Neural progenitor cell (in vitro differentiated cells): ENCODE data around the gene LRRC40. TPM values are rescaled to one million over a fixed set of nuclear protein-coding genes. Genes with fewer than 3 reads are reported as not detected.
A peak's percentile ranks its signal among the peaks of the same experiment; 100 is the strongest.

ENCODE experiments used
- DNase-seq: peaks from one replicate; pipeline ENCODE4 v3.0.0-alpha.2; 2016; ENCODE audit warnings: low spot score
- H2AFZ ChIP-seq: fragments of 200-600 bp; sonication (generic); replicated peaks from 2 replicates; pipeline ENCODE4 v1.6.1; 2016; ENCODE audit warnings: antibody characterized with exemption
- H3F3A ChIP-seq: fragments of 200-600 bp; sonication (generic); 2 replicates; pipeline ENCODE4 v1.6.1; 2016; ENCODE audit warnings: antibody characterized with exemption, low read depth
- H3K27ac ChIP-seq: fragments of 200-600 bp; sonication (generic); 2 replicates; pipeline ENCODE4 v1.5.1; 2016; ENCODE audit warnings: mild to moderate bottlenecking
- H3K27me3 ChIP-seq: fragments of 200-600 bp; sonication (generic); 2 replicates; pipeline ENCODE4 v1.6.1; 2016; ENCODE audit warnings: mild to moderate bottlenecking, moderate library complexity
- H3K36me3 ChIP-seq: fragments of 200-600 bp; sonication (generic); 2 replicates; pipeline ENCODE4 v1.5.1; 2016
- H3K4me1 ChIP-seq: fragments of 200-600 bp; sonication (generic); 2 replicates; pipeline ENCODE4 v1.6.1; 2016; ENCODE audit warnings: mixed run types
- H3K4me2 ChIP-seq: fragments of 200-600 bp; sonication (generic); 2 replicates; pipeline ENCODE4 v1.6.1; 2016
- H3K4me3 ChIP-seq: fragments of 200-600 bp; sonication (generic); 2 replicates; pipeline ENCODE4 v1.5.1; 2016
- H3K79me2 ChIP-seq: fragments of 200-600 bp; sonication (generic); 2 replicates; pipeline ENCODE4 v1.6.1; 2016; ENCODE audit warnings: low read depth
- H3K9ac ChIP-seq: fragments of 200-600 bp; sonication (generic); 2 replicates; pipeline ENCODE4 v1.6.1; 2016
- H3K9me3 ChIP-seq: fragments of 200-600 bp; sonication (generic); 2 replicates; pipeline ENCODE4 v1.5.1; 2016; ENCODE audit warnings: low read depth
- H4K20me1 ChIP-seq: fragments of 200-600 bp; sonication (generic); 2 replicates; pipeline ENCODE4 v1.6.1; 2016; ENCODE audit warnings: low read depth
- H3K27ac Mint-ChIP-seq: 3 replicates; pipeline ENCODE4 v1.8.0; 2021; ENCODE audit warnings: mixed read lengths
- H3K27me3 Mint-ChIP-seq: 2 replicates; pipeline ENCODE4 v1.8.0; 2022; ENCODE audit warnings: low read depth, mild to moderate bottlenecking, inconsistent platforms, moderate library complexity, mixed read lengths; ENCODE audit not compliant: insufficient read depth
- H3K36me3 Mint-ChIP-seq: 3 replicates; pipeline ENCODE4 v1.8.0; 2021; ENCODE audit warnings: mixed read lengths
- H3K4me1 Mint-ChIP-seq: 3 replicates; pipeline ENCODE4 v1.8.0; 2021; ENCODE audit warnings: mixed read lengths
- H3K4me3 Mint-ChIP-seq: 3 replicates; pipeline ENCODE4 v1.8.0; 2021; ENCODE audit warnings: mild to moderate bottlenecking, moderate library complexity, mixed read lengths
- H3K9me3 Mint-ChIP-seq: 3 replicates; pipeline ENCODE4 v1.8.0; 2020; ENCODE audit warnings: mixed read lengths
- CTCF ChIP-seq: fragments of 200-600 bp; sonication (generic); IDR thresholded peaks from 2 replicates; pipeline ENCODE4 v1.5.1; 2017; ENCODE audit warnings: antibody characterized with exemption, mild to moderate bottlenecking
- EZH2 ChIP-seq: fragments of 200-600 bp; sonication (generic); IDR thresholded peaks from 2 replicates; pipeline ENCODE4 v1.6.1; 2017; ENCODE audit warnings: antibody characterized with exemption, mild to moderate bottlenecking, moderate library complexity
- EZH2phosphoT487 ChIP-seq: fragments of 200-600 bp; sonication (generic); IDR thresholded peaks from 2 replicates; pipeline ENCODE4 v1.6.1; 2017; ENCODE audit warnings: antibody characterized with exemption
- total RNA-seq: library from RNA; depleted of rRNA; stranded (reverse); fragments of >200 nt; gene quantifications from 2 replicates; pipeline ENCODE4 v1.2.3, GENCODE V29; 2015; ENCODE audit warnings: low replicate concordance

LRRC40 gene
- total RNA-seq, 1 donor from 2014 or later, result 88.1 TPM

- Histone ChIP-seq H3K4me1 (no peaks in the 10 kb centered on the region), H3K27ac (no peak overlapping the region), H2AFZ (no peak overlapping the region), H3K9me3 (no peaks in the 10 kb centered on the region), H3K79me2 (no peaks in the 10 kb centered on the region), H3K36me3 (peaks cover 9% of the 10 kb centered on the region), H4K20me1 (no peaks in the 10 kb centered on the region), H3K4me3 (no peak overlapping the region), H3F3A (no peaks in the 10 kb centered on the region), H3K4me2 (no peak overlapping the region), H3K9ac (no peak overlapping the region), H3K27me3 (no peaks in the 10 kb centered on the region)
- TF ChIP-seq EZH2 (no peak), EZH2phosphoT487 (no peak), CTCF (no peak)
- DNase-seq, result no peak
- no peaks in the 10 kb centered on the region for H3K27me3 Mint-ChIP-seq
- no peaks in the 10 kb centered on the region for H3K9me3 Mint-ChIP-seq
- H3K4me3 Mint-ChIP-seq, result no peak overlapping the region
- peaks cover 10% of the 10 kb centered on the region for H3K36me3 Mint-ChIP-seq
- no peak overlapping the region for H3K27ac Mint-ChIP-seq
- peaks cover 4% of the 10 kb centered on the region for H3K4me1 Mint-ChIP-seq
Observed at GRCh38 chr1:70169018-70169839, 36.1 kb downstream of the LRRC40 start.

DNA sequence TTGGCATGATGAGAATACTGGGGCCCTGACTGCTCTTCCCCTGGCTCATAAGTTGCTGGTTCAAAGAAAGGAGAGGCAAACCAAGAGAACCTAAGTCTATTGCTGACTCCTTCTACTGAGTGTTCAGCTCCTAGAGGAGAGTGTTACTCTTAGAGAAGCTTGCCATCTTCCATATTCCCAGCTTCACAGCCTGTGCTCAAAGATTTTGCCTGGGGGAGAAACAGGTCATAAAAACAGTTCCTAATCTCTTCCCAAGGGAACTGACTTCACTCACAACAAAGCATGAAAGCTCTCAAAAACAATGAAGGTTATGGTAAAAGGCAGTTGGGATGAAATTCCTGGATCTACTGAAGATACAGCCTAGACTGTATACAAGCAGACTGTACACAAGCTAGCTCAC, 37.1 kb downstream of the LRRC40 start:
- H3K4me1 ChIP-seq, result no peaks in the 10 kb centered on the region
- Mint-ChIP-seq H3K36me3 (peaks cover 13% of the 10 kb centered on the region), H3K27ac (peak overlapping the region; percentile 74), H3K4me1 (peaks cover 4% of the 10 kb centered on the region), H3K9me3 (no peaks in the 10 kb centered on the region), H3K4me3 (no peak overlapping the region), H3K27me3 (no peaks in the 10 kb centered on the region)
- no peak overlapping the region for H3K9ac ChIP-seq
- H3K36me3 ChIP-seq, result peaks cover 1% of the 10 kb centered on the region
- no peak overlapping the region for H3K27ac ChIP-seq
- H3K27me3 ChIP-seq, result no peaks in the 10 kb centered on the region
- H3K9me3 ChIP-seq, result no peaks in the 10 kb centered on the region
- H3K79me2 ChIP-seq, result no peaks in the 10 kb centered on the region
- H2AFZ ChIP-seq, result no peak overlapping the region
- DNase-seq, result no peak
- H3F3A ChIP-seq, result no peaks in the 10 kb centered on the region
- TF ChIP-seq EZH2phosphoT487, result no peak
- TF ChIP-seq EZH2, result no peak
- no peak for TF ChIP-seq CTCF
- H3K4me2 ChIP-seq, result no peak overlapping the region
- no peaks in the 10 kb centered on the region for H4K20me1 ChIP-seq
- H3K4me3 ChIP-seq, result no peak overlapping the region

- no peak for TF ChIP-seq EZH2
- TF ChIP-seq EZH2phosphoT487, result no peak
- TF ChIP-seq CTCF, result no peak
- Histone ChIP-seq H3K9me3 (no peaks in the 10 kb centered on the region), H4K20me1 (no peaks in the 10 kb centered on the region), H3K36me3 (no peaks in the 10 kb centered on the region), H3K4me1 (no peaks in the 10 kb centered on the region), H3K27ac (no peak overlapping the region), H3K4me3 (no peak overlapping the region), H3K79me2 (no peaks in the 10 kb centered on the region), H2AFZ (no peak overlapping the region), H3K27me3 (no peaks in the 10 kb centered on the region), H3F3A (no peaks in the 10 kb centered on the region), H3K4me2 (no peak overlapping the region), H3K9ac (no peak overlapping the region)
- DNase-seq, result no peak
- no peaks in the 10 kb centered on the region for H3K27me3 Mint-ChIP-seq
- H3K4me3 Mint-ChIP-seq, result no peak overlapping the region
- H3K36me3 Mint-ChIP-seq, result peaks cover 20% of the 10 kb centered on the region
- no peak overlapping the region for H3K27ac Mint-ChIP-seq
- H3K4me1 Mint-ChIP-seq, result peaks cover 4% of the 10 kb centered on the region
- peaks cover 2% of the 10 kb centered on the region for H3K9me3 Mint-ChIP-seq
Observed at GRCh38 chr1:70164350-70164749, 41.0 kb downstream of the LRRC40 start.
